Endothelial cell of umbilical vein (primary cell): Measurements from ENCODE around the gene PSMB7. TPM values are rescaled to one million over a fixed set of nuclear protein-coding genes. Genes with fewer than 3 reads are reported as not detected.

Experiments used
- BruUV-seq: library from RNA; stranded (reverse); fragments of 400-500 nt; replicated peaks from 2 replicates; lab custom pipeline; 2021; lab: Mats Ljungman, UMichigan
- CTCF ChIA-PET: fragments of 300-600, 350-600 bp; sonication (Branson Sonifier 250); formaldehyde crosslinking; loops from one replicate; lab custom pipeline; 2021; ENCODE audit warnings: antibody characterized with exemption, inconsistent platforms; lab: Charles Lee
- POLR2A ChIA-PET: fragments of 300-600, 350-600 bp; sonication (Branson Sonifier 250); formaldehyde crosslinking; loops from one replicate; lab custom pipeline; 2021; ENCODE audit warnings: antibody characterized with exemption, inconsistent platforms; lab: Charles Lee
- DNase-seq: peaks from one replicate; pipeline ENCODE4 v3.0.0-alpha.2; 2011; ENCODE audit warnings: low read depth, low spot score
- FAIRE-seq: peaks from 2 replicates; lab custom pipeline; 2011; peaks lifted over from hg19 to GRCh38; lab: Jason Lieb, UNC
- H2AFZ ChIP-seq: 2 replicates; pipeline ENCODE4 v1.6.0; 2012; ENCODE audit warnings: low read depth, low read length, control low read depth, inconsistent platforms
- H3K27ac ChIP-seq: 2 replicates; pipeline ENCODE4 v1.5.1; 2011; ENCODE audit warnings: low read depth, mild to moderate bottlenecking, control low read depth, low read length, moderate library complexity; ENCODE audit not compliant: insufficient read depth
- H3K27me3 ChIP-seq, 2 experiments: 2 replicates each; pipeline versions ENCODE4 v1.6.0 to v1.6.1; 2011; ENCODE audit warnings: low read length in 2 of 2, mixed read lengths in 1 of 2; ENCODE audit not compliant: control insufficient read depth in 2 of 2, insufficient read depth in 2 of 2
- H3K36me3 ChIP-seq, 2 experiments: 2 replicates in 1 of 2; 3 replicates in 1 of 2; pipeline ENCODE4 v1.5.1; 2011; ENCODE audit warnings: low read length in 2 of 2, mild to moderate bottlenecking in 1 of 2, moderate library complexity in 1 of 2; ENCODE audit not compliant: control insufficient read depth in 2 of 2, insufficient read depth in 2 of 2; ENCODE audit errors: extremely low read depth in 1 of 2
- H3K4me1 ChIP-seq: 3 replicates; pipeline ENCODE4 v1.5.1; 2011; ENCODE audit warnings: mild to moderate bottlenecking, low read length; ENCODE audit not compliant: control insufficient read depth, insufficient read depth; ENCODE audit errors: extremely low read depth
- H3K4me2 ChIP-seq: 2 replicates; pipeline ENCODE4 v1.6.1; 2011; ENCODE audit warnings: low read length, control low read depth, mixed read lengths; ENCODE audit not compliant: insufficient read depth
- H3K4me3 ChIP-seq, 3 experiments: fragments of 200-600 bp in 1 of 3; sonication (generic), shearing (Covaris generic) in 1 of 3; replicated peaks in 1 of 3; 2 replicates each; pipeline ENCODE4 v1.5.1; 2011 to 2016; ENCODE audit warnings: control low read depth in 3 of 3, low read length in 3 of 3, mild to moderate bottlenecking in 2 of 3, inconsistent platforms in 1 of 3, low read depth in 1 of 3, moderate library complexity in 1 of 3; ENCODE audit not compliant: insufficient read depth in 1 of 3
- H3K79me2 ChIP-seq: 2 replicates; pipeline ENCODE4 v1.6.0; 2012; ENCODE audit warnings: low read length, inconsistent platforms; ENCODE audit not compliant: control insufficient read depth, insufficient read depth
- H3K9ac ChIP-seq: replicated peaks from 2 replicates; pipeline ENCODE3; 2011; ENCODE audit warnings: low read length, control low read depth; ENCODE audit not compliant: insufficient read depth; ENCODE audit errors: extremely low read depth
- H3K9me1 ChIP-seq: replicated peaks from 3 replicates; pipeline ENCODE4 v1.6.0; 2011; ENCODE audit warnings: mild to moderate bottlenecking, low read length; ENCODE audit not compliant: control insufficient read depth, insufficient read depth; ENCODE audit errors: extremely low read depth
- H3K9me3 ChIP-seq: replicated peaks from 2 replicates; pipeline ENCODE4 v1.5.1; 2012; ENCODE audit warnings: low read length, inconsistent platforms; ENCODE audit not compliant: control insufficient read depth, insufficient read depth
- H4K20me1 ChIP-seq: replicated peaks from 2 replicates; pipeline ENCODE3; 2011; ENCODE audit warnings: mild to moderate bottlenecking, low read length; ENCODE audit not compliant: control insufficient read depth, insufficient read depth; ENCODE audit errors: extremely low read depth
- CTCF ChIP-seq, 2 donors: IDR thresholded peaks; 1 replicate in 1 of 2; 2 replicates in 1 of 2; pipeline ENCODE4 v1.5.1; 2011; ENCODE audit warnings: low read length in 2 of 2, mild to moderate bottlenecking in 2 of 2, moderate library complexity in 2 of 2, control low read depth in 1 of 2, inconsistent platforms in 1 of 2, low read depth in 1 of 2; ENCODE audit not compliant: insufficient read depth in 1 of 2; ENCODE audit errors: extremely low read depth in 1 of 2
- EZH2 ChIP-seq: IDR thresholded peaks from 2 replicates; pipeline ENCODE4 v1.6.1; 2012; ENCODE audit warnings: borderline replicate concordance, low read depth, mild to moderate bottlenecking, moderate library complexity, low read length, inconsistent platforms; ENCODE audit not compliant: severe bottlenecking
- FOS ChIP-seq: IDR thresholded peaks from 2 replicates; pipeline ENCODE4 v1.6.1; 2011; ENCODE audit warnings: mild to moderate bottlenecking, low read length, moderate library complexity, borderline replicate concordance; ENCODE audit not compliant: insufficient read depth
- GATA2 ChIP-seq: IDR thresholded peaks from 2 replicates; pipeline ENCODE4 v1.7.0; 2011; ENCODE audit warnings: low read depth, mild to moderate bottlenecking, moderate library complexity, mixed read lengths, low read length; ENCODE audit not compliant: insufficient read length, insufficient read depth
- JUN ChIP-seq: IDR thresholded peaks from 2 replicates; pipeline ENCODE4 v1.6.1; 2011; ENCODE audit warnings: borderline replicate concordance, low read depth; ENCODE audit not compliant: insufficient read length, insufficient read depth
- MYC ChIP-seq: IDR thresholded peaks from one replicate; pipeline ENCODE4 v1.6.1; 2011; ENCODE audit warnings: mild to moderate bottlenecking, low read depth, low read length
- POLR2A ChIP-seq: IDR thresholded peaks from 2 replicates; pipeline ENCODE4 v1.6.1; 2012; ENCODE audit warnings: low read depth, mild to moderate bottlenecking, control low read depth, low read length
- POLR2AphosphoS5 ChIP-seq: IDR thresholded peaks from 2 replicates; pipeline ENCODE4 v1.6.1; 2012; ENCODE audit warnings: low read depth, mild to moderate bottlenecking, control low read depth, low read length, moderate library complexity; ENCODE audit not compliant: insufficient read depth
- dilution Hi-C: fragments of 300-500 bp; cut with MboI; formaldehyde crosslinking; loops from one replicate; pipeline ENCODE4 v1.15.0; 2019; ENCODE audit warnings: low sequenced_read_pairs; ENCODE audit not compliant: extremely low pct_ligation_motif_present
- intact Hi-C: fragments of 100-400 bp; cut with micrococcal nuclease; formaldehyde crosslinking; loops from one replicate; pipeline ENCODE4 v1.10.0; 2022
- polyA plus RNA-seq, 4 experiments: library from polyadenylated mRNA; depleted of rRNA in 3 of 4; stranded (reverse) in 3 of 4; unstranded in 1 of 4; fragments of >200 nt; gene quantifications; 2 replicates each; pipeline versions ENCODE4 v1.2.1 to v1.2.3, GENCODE V29; 2011 to 2012; ENCODE audit warnings: missing spikeins in 1 of 4
- total RNA-seq: library from RNA; stranded (reverse); gene quantifications from 2 replicates; pipeline ENCODE4 v1.2.3, GENCODE V29; 2021
- TF ChIP-seq, protein P1 (sequence below): IDR thresholded peaks from 2 replicates; pipeline ENCODE4 v1.6.1; 2011; ENCODE audit not compliant: insufficient read depth, insufficient read length

PSMB7 gene
- total and polyA plus RNA-seq, 2 donors (not counting 3 experiments of a cell fraction or from before 2014, with no cell fraction given): 227 to 366 TPM

GRCh38 chr9:124353811-124354274 is 61.4 kb downstream of the PSMB7 start:
- FAIRE-seq (no peak), DNase-seq (no peak)
- CTCF ChIA-PET: no interaction called here
- Histone ChIP-seq H4K20me1 (peaks cover 2% of the 10 kb centered on the region), H3K79me2 (peaks cover 43% of the 10 kb centered on the region), H3K36me3 (peaks cover 7 to 42% of the 10 kb centered on the region in 2 experiments), H3K9me3 (no peaks in the 10 kb centered on the region), H3K27me3 (no peaks in the 10 kb centered on the region), H3K4me2 (no peak overlapping the region), H3K9me1 (no peaks in the 10 kb centered on the region), H3K4me1 (no peaks in the 10 kb centered on the region), H2AFZ (no peak overlapping the region), H3K4me3 (no peak overlapping the region), H3K9ac (no peak overlapping the region), H3K27ac (no peak overlapping the region)
- TF ChIP-seq FOS: no peak
- no peak for TF ChIP-seq POLR2AphosphoS5
- no peak for TF ChIP-seq GATA2
- TF ChIP-seq MYC: no peak
- no peak for TF ChIP-seq EZH2
- no peak for TF ChIP-seq POLR2A
- no peak for TF ChIP-seq JUN
- TF ChIP-seq, protein P1, sequence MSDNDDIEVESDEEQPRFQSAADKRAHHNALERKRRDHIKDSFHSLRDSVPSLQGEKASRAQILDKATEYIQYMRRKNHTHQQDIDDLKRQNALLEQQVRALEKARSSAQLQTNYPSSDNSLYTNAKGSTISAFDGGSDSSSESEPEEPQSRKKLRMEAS: no peak
- no peak for TF ChIP-seq CTCF (IDR thresholded peaks at IDR 0.05; ENCODE audit: extremely low read depth in 1 of 2, insufficient read depth in 1 of 2, low read depth in 1 of 2, low read length in 2 of 2)
- intact Hi-C loops (no loop called here), dilution Hi-C loops (no loop called here)
- POLR2A ChIA-PET: no interaction called here
- BruUV-seq: no TSS peak
